H9 (cell line): ENCODE data around the gene CAMTA1. TPM values are rescaled to one million over a fixed set of nuclear protein-coding genes. Genes with fewer than 3 reads are reported as not detected.

ENCODE experiments used
- DNase-seq: peaks from one replicate; pipeline ENCODE4 v3.0.0-alpha.2; 2017
- H2AFZ ChIP-seq: one replicate; pipeline ENCODE4 v1.6.1; 2013; ENCODE audit warnings: mild to moderate bottlenecking, low read length, control low read depth, moderate library complexity
- H2AK5ac ChIP-seq: 2 replicates; pipeline ENCODE4 v1.6.1; 2013; ENCODE audit warnings: low read length, control low read depth, mixed read lengths; ENCODE audit not compliant: insufficient read length
- H2BK120ac ChIP-seq: one replicate; pipeline ENCODE4 v1.6.1; 2013; ENCODE audit warnings: low read depth, mild to moderate bottlenecking, low read length, control low read depth, inconsistent platforms; ENCODE audit not compliant: poor library complexity, severe bottlenecking
- H2BK12ac ChIP-seq: 2 replicates; pipeline ENCODE4 v1.6.1; 2013; ENCODE audit warnings: low read length, control low read depth, mixed read lengths, low read depth; ENCODE audit not compliant: insufficient read length
- H2BK15ac ChIP-seq: 2 replicates; pipeline ENCODE4 v1.6.1; 2013; ENCODE audit warnings: low read depth, low read length, control low read depth
- H2BK20ac ChIP-seq: one replicate; pipeline ENCODE4 v1.6.1; 2013; ENCODE audit warnings: low read depth, mild to moderate bottlenecking, low read length, control low read depth, inconsistent platforms; ENCODE audit not compliant: poor library complexity, severe bottlenecking
- H2BK5ac ChIP-seq: 2 replicates; pipeline ENCODE4 v1.6.1; 2013; ENCODE audit warnings: low read length, control low read depth, mixed read lengths; ENCODE audit not compliant: insufficient read length
- H3K14ac ChIP-seq: 2 replicates; pipeline ENCODE4 v1.6.1; 2013; ENCODE audit warnings: low read length, control low read depth; ENCODE audit not compliant: insufficient read depth
- H3K18ac ChIP-seq: 2 replicates; pipeline ENCODE4 v1.6.1; 2013; ENCODE audit warnings: low read depth, mild to moderate bottlenecking, mixed read lengths, low read length, control low read depth; ENCODE audit not compliant: insufficient read length
- H3K23ac ChIP-seq: 2 replicates; pipeline ENCODE4 v1.6.1; 2013; ENCODE audit warnings: low read length, control low read depth, mixed read lengths, low read depth; ENCODE audit not compliant: insufficient read length
- H3K23me2 ChIP-seq: 2 replicates; pipeline ENCODE4 v1.6.1; 2013; ENCODE audit warnings: low read depth, mild to moderate bottlenecking, mixed read lengths, low read length, control low read depth; ENCODE audit not compliant: insufficient read length, poor library complexity, severe bottlenecking
- H3K27ac ChIP-seq: 2 replicates; pipeline ENCODE4 v1.5.1; 2013; ENCODE audit warnings: low read length, control low read depth, mixed read lengths, low read depth; ENCODE audit not compliant: insufficient read length
- H3K27me3 ChIP-seq: 2 replicates; pipeline ENCODE4 v1.6.1; 2013; ENCODE audit warnings: low read length, control low read depth, inconsistent platforms; ENCODE audit not compliant: insufficient read depth
- H3K4ac ChIP-seq: 2 replicates; pipeline ENCODE4 v1.6.1; 2013; ENCODE audit warnings: low read depth, mild to moderate bottlenecking, control low read depth, inconsistent platforms, low read length, moderate library complexity
- H3K4me1 ChIP-seq: 2 replicates; pipeline ENCODE4 v1.6.1; 2013; ENCODE audit warnings: low read length, control low read depth, inconsistent platforms; ENCODE audit not compliant: insufficient read depth
- H3K4me2 ChIP-seq: 2 replicates; pipeline ENCODE4 v1.6.1; 2013; ENCODE audit warnings: low read length, control low read depth, mixed read lengths; ENCODE audit not compliant: insufficient read length, insufficient read depth
- H3K56ac ChIP-seq: 2 replicates; pipeline ENCODE4 v1.6.1; 2013; ENCODE audit warnings: low read depth, mild to moderate bottlenecking, mixed read lengths, low read length, control low read depth; ENCODE audit not compliant: insufficient read length
- H3K79me1 ChIP-seq: 2 replicates; pipeline ENCODE4 v1.6.1; 2013; ENCODE audit warnings: low read depth, mild to moderate bottlenecking, moderate library complexity, low read length, control low read depth, inconsistent platforms; ENCODE audit not compliant: insufficient read depth, poor library complexity, severe bottlenecking
- H3K79me2 ChIP-seq: 2 replicates; pipeline ENCODE4 v1.6.1; 2013; ENCODE audit warnings: low read length, control low read depth, inconsistent platforms; ENCODE audit not compliant: insufficient read depth
- H3K9ac ChIP-seq: 2 replicates; pipeline ENCODE4 v1.6.1; 2013; ENCODE audit warnings: low read length, control low read depth, mixed read lengths; ENCODE audit not compliant: insufficient read length; ENCODE audit errors: extremely low read depth
- H3K9me3 ChIP-seq: one replicate; pipeline ENCODE4 v1.6.1; 2013; ENCODE audit warnings: low read depth, low read length, inconsistent platforms; ENCODE audit not compliant: control insufficient read depth
- H3T11ph ChIP-seq: one replicate; pipeline ENCODE4 v1.6.1; 2013; ENCODE audit warnings: mild to moderate bottlenecking, low read length, control low read depth, inconsistent platforms
- H4K20me1 ChIP-seq: one replicate; pipeline ENCODE4 v1.6.1; 2013; ENCODE audit not compliant: control insufficient read depth, insufficient read length, insufficient read depth
- H4K5ac ChIP-seq: 2 replicates; pipeline ENCODE4 v1.6.1; 2013; ENCODE audit warnings: low read depth, mild to moderate bottlenecking, mixed read lengths, low read length, control low read depth; ENCODE audit not compliant: insufficient read length
- H4K8ac ChIP-seq: replicated peaks from 2 replicates; pipeline ENCODE4 v1.6.1; 2013; ENCODE audit warnings: low read length, control low read depth, mixed read lengths, low read depth; ENCODE audit not compliant: insufficient read length
- H4K91ac ChIP-seq: 2 replicates; pipeline ENCODE4 v1.6.1; 2013; ENCODE audit warnings: low read depth, mild to moderate bottlenecking, moderate library complexity, mixed read lengths, low read length, control low read depth; ENCODE audit not compliant: insufficient read length
- H3K27ac Mint-ChIP-seq, 3 experiments: 2 replicates in 2 of 3; 3 replicates in 1 of 3; pipeline ENCODE4 v1.8.0; 2020 to 2021; ENCODE audit warnings: mixed read lengths in 3 of 3, mild to moderate bottlenecking in 1 of 3, moderate library complexity in 1 of 3
- H3K27me3 Mint-ChIP-seq: 2 replicates; pipeline ENCODE4 v1.8.0; 2021; ENCODE audit warnings: low read depth, mild to moderate bottlenecking, moderate library complexity, mixed read lengths
- H3K36me3 Mint-ChIP-seq, 3 experiments: 2 replicates in 2 of 3; 3 replicates in 1 of 3; pipeline ENCODE4 v1.8.0; 2020 to 2021; ENCODE audit warnings: low read depth in 3 of 3, mixed read lengths in 3 of 3; ENCODE audit not compliant: insufficient read depth in 1 of 3
- H3K4me1 Mint-ChIP-seq, 2 experiments: 2 replicates each; pipeline ENCODE4 v1.8.0; 2020; ENCODE audit warnings: mixed read lengths in 2 of 2
- H3K4me3 Mint-ChIP-seq, 2 experiments: 2 replicates in 1 of 2; 3 replicates in 1 of 2; pipeline ENCODE4 v1.8.0; 2020 to 2021; ENCODE audit warnings: mild to moderate bottlenecking in 2 of 2, mixed read lengths in 2 of 2, moderate library complexity in 1 of 2
- H3K9me3 Mint-ChIP-seq, 2 experiments: 2 replicates in 1 of 2; 3 replicates in 1 of 2; pipeline ENCODE4 v1.8.0; 2020; ENCODE audit warnings: mild to moderate bottlenecking in 2 of 2, mixed read lengths in 2 of 2, moderate library complexity in 1 of 2
- WGBS: extraction: QIAGEN DNeasy Blood & Tissue Kit; methylation state at CpG from one replicate; pipeline ENCODE4 v1.1.7; 2013; ENCODE audit warnings: missing lambda C conversion rate, low lambda C conversion rate, mixed read lengths; ENCODE audit not compliant: insufficient read length; ENCODE audit errors: extremely low coverage; 5-methylcytosine and 5-hydroxymethylcytosine counted together
- total RNA-seq: library from RNA; stranded (reverse); gene quantifications from 2 replicates; pipeline ENCODE4 v1.2.1, GENCODE V29; 2021
- TF ChIP-seq, protein P1 (sequence below): fragments of 200-600 bp; sonication (generic); conservative IDR thresholded peaks from 3 replicates; pipeline ENCODE4 v1.8.0; 2021; ENCODE audit warnings: antibody characterized with exemption, mild to moderate bottlenecking

The CAMTA1 gene
- total RNA-seq, 1 experiment from 2014 or later: 115 TPM

- H3K56ac ChIP-seq: no peak overlapping the region
- H2BK15ac ChIP-seq: no peak overlapping the region
- H4K5ac ChIP-seq: no peak overlapping the region
- no peak overlapping the region for H4K8ac ChIP-seq
- no peak overlapping the region for H3K9ac ChIP-seq
- no peak overlapping the region for H3T11ph ChIP-seq
- H3K27me3 ChIP-seq: no peaks in the 10 kb centered on the region
- H3K4me1 ChIP-seq: no peaks in the 10 kb centered on the region
- H3K18ac ChIP-seq: no peak overlapping the region
- DNase-seq: no peak
- no peak overlapping the region for H3K14ac ChIP-seq
- no peak overlapping the region for H2BK120ac ChIP-seq
- H3K27me3 Mint-ChIP-seq: peaks cover 2% of the 10 kb centered on the region
- no peak overlapping the region for H3K4me3 Mint-ChIP-seq
- H3K23ac ChIP-seq: no peak overlapping the region
- no peak overlapping the region for H3K4me2 ChIP-seq
- no peaks in the 10 kb centered on the region for H3K23me2 ChIP-seq
- H2BK5ac ChIP-seq: no peak overlapping the region
- no peaks in the 10 kb centered on the region for H3K79me2 ChIP-seq
- no CpG with 5 or more reads among the region's 6 CpGs for WGBS
- no peak overlapping the region for H2AFZ ChIP-seq
- H4K20me1 ChIP-seq: no peaks in the 10 kb centered on the region
- no peak overlapping the region for H3K4ac ChIP-seq
- H3K79me1 ChIP-seq: no peaks in the 10 kb centered on the region
- H3K9me3 ChIP-seq: no peaks in the 10 kb centered on the region
- H3K27ac ChIP-seq: no peak overlapping the region
- no peak overlapping the region for H2BK20ac ChIP-seq
- H3K36me3 Mint-ChIP-seq: no peaks in the 10 kb centered on the region
- no peaks in the 10 kb centered on the region for H3K9me3 Mint-ChIP-seq
- no peak overlapping the region for H2AK5ac ChIP-seq
- TF ChIP-seq, protein P1, sequence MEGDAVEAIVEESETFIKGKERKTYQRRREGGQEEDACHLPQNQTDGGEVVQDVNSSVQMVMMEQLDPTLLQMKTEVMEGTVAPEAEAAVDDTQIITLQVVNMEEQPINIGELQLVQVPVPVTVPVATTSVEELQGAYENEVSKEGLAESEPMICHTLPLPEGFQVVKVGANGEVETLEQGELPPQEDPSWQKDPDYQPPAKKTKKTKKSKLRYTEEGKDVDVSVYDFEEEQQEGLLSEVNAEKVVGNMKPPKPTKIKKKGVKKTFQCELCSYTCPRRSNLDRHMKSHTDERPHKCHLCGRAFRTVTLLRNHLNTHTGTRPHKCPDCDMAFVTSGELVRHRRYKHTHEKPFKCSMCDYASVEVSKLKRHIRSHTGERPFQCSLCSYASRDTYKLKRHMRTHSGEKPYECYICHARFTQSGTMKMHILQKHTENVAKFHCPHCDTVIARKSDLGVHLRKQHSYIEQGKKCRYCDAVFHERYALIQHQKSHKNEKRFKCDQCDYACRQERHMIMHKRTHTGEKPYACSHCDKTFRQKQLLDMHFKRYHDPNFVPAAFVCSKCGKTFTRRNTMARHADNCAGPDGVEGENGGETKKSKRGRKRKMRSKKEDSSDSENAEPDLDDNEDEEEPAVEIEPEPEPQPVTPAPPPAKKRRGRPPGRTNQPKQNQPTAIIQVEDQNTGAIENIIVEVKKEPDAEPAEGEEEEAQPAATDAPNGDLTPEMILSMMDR: no peak
- no peak overlapping the region for H4K91ac ChIP-seq
- no peak overlapping the region for H3K27ac Mint-ChIP-seq
- H2BK12ac ChIP-seq: no peak overlapping the region
- H3K4me1 Mint-ChIP-seq: peaks cover 0 to 3% of the 10 kb centered on the region in 2 experiments; a peak in 2 of 4 replicates
Measured at GRCh38 chr1:7363450-7363849, 578.2 kb downstream of the CAMTA1 start.
